Measurements from ENCODE around the gene NHLH2.

NHLH2 gene

GRCh38 chr1:115796897-115797296 is 44.0 kb downstream of the NHLH2 start:
- DNase-seq = no peak

- no peak for DNase-seq
These were observed 44.9 kb downstream of the NHLH2 start for GRCh38 chr1:115796036-115796435.

GRCh38 chr1:115794976-115795639 is 45.8 kb downstream of the NHLH2 start:
- no peak for DNase-seq

GRCh38 chr1:115793162-115793561 is 47.8 kb downstream of the NHLH2 start:
- DNase-seq = no peak

GRCh38 chr1:115791816-115792215 is 49.1 kb downstream of the NHLH2 start:
- DNase-seq = no peak

GRCh38 chr1:115790846-115791245 is 50.1 kb downstream of the NHLH2 start:
- no peak for DNase-seq

- DNase-seq = no peak
These were observed 50.6 kb downstream of the NHLH2 start for GRCh38 chr1:115790356-115790755.

All from activated CD4-positive, CD25-positive, alpha-beta regulatory T cell treated with anti-CD3 and anti-CD28 coated beads, Interleukin-2, amount 50 U/mL, for 72 hours (primary cell).